AG09319 (cell line): ENCODE results near the gene EXOSC2.

Source experiments
- DNase-seq: peaks from one replicate; pipeline ENCODE4 v3.0.0-alpha.2; 2010; ENCODE audit warnings: low read depth; ENCODE audit errors: extremely low read depth
- TF ChIP-seq, protein P1 (sequence below): IDR thresholded peaks from 2 replicates; pipeline ENCODE4 v1.5.1; 2011; ENCODE audit warnings: low read depth, mild to moderate bottlenecking, inconsistent platforms, low read length, moderate library complexity

The EXOSC2 gene

DNA sequence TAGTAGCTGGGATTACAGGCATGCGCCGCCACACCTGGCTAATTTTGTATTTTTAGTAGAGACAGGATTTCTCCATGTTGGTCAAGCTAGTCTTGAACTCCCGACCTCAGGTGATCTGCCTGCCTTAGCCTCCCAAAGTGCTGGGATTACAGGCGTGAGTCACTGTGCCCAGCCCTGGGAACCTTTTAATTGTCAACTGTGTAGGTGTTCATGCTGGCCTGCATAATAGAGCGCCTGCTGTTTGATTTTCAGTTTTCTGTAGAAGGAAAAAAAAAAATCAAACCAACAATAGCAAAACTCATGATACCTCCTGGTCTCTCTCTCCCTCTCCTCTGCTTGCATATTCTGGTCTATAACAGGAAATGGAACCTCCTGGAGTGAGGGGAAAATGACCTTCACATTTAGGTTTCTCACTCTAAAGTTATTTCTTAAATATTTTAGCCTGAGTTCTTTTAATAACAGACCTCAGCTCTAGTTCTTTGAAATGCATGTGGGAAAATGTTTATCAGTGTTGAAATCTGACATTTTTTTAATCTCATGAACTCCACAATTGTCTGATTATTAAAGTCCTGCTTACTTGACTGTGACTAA, 51.7 kb downstream of the EXOSC2 start:
- no peak for DNase-seq
- TF ChIP-seq, protein P1, sequence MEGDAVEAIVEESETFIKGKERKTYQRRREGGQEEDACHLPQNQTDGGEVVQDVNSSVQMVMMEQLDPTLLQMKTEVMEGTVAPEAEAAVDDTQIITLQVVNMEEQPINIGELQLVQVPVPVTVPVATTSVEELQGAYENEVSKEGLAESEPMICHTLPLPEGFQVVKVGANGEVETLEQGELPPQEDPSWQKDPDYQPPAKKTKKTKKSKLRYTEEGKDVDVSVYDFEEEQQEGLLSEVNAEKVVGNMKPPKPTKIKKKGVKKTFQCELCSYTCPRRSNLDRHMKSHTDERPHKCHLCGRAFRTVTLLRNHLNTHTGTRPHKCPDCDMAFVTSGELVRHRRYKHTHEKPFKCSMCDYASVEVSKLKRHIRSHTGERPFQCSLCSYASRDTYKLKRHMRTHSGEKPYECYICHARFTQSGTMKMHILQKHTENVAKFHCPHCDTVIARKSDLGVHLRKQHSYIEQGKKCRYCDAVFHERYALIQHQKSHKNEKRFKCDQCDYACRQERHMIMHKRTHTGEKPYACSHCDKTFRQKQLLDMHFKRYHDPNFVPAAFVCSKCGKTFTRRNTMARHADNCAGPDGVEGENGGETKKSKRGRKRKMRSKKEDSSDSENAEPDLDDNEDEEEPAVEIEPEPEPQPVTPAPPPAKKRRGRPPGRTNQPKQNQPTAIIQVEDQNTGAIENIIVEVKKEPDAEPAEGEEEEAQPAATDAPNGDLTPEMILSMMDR = no peak

- no peak for DNase-seq
- TF ChIP-seq, protein P1 = no peak
Measured at GRCh38 chr9:130745829-130746228, 52.2 kb downstream of the EXOSC2 start.

GRCh38 chr9:130746434-130747212, 53.0 kb downstream of the EXOSC2 start:
- DNase-seq = no peak
- TF ChIP-seq, protein P1 = no peak

GRCh38 chr9:130751631-130752355, 58.2 kb downstream of the EXOSC2 start:
- no peak for DNase-seq

More at GRCh38 chr9:130751631-130752355, 58.2 kb downstream of the EXOSC2 start:
- TF ChIP-seq, protein P1 = no peak
